Glutamatergic neuron (in vitro differentiated cells): ENCODE measurements around the gene CDH23. TPM values are rescaled to one million over a fixed set of nuclear protein-coding genes. Genes with fewer than 3 reads are reported as not detected.
A peak's percentile ranks its signal among the peaks of the same experiment; 100 is the strongest.

Experiments
- DNase-seq: peaks from one replicate; pipeline ENCODE4 v3.0.0; 2022
- H3K27ac Mint-ChIP-seq: one replicate; pipeline ENCODE4 v1.8.0; 2020; ENCODE audit warnings: mild to moderate bottlenecking, mixed read lengths, inconsistent platforms; ENCODE audit not compliant: unreplicated experiment
- H3K27me3 Mint-ChIP-seq: one replicate; pipeline ENCODE4 v1.8.0; 2020; ENCODE audit warnings: mild to moderate bottlenecking, moderate library complexity, mixed read lengths, inconsistent platforms; ENCODE audit not compliant: unreplicated experiment
- H3K36me3 Mint-ChIP-seq: one replicate; pipeline ENCODE4 v1.8.0; 2020; ENCODE audit warnings: mild to moderate bottlenecking, mixed read lengths, inconsistent platforms; ENCODE audit not compliant: unreplicated experiment
- H3K4me1 Mint-ChIP-seq: one replicate; pipeline ENCODE4 v1.8.0; 2020; ENCODE audit warnings: mild to moderate bottlenecking, low read depth, mixed read lengths, inconsistent platforms; ENCODE audit not compliant: unreplicated experiment
- H3K4me3 Mint-ChIP-seq: one replicate; pipeline ENCODE4 v1.8.0; 2020; ENCODE audit warnings: mild to moderate bottlenecking, mixed read lengths, inconsistent platforms; ENCODE audit not compliant: unreplicated experiment
- H3K9me3 Mint-ChIP-seq: one replicate; pipeline ENCODE4 v1.8.0; 2020; ENCODE audit warnings: mild to moderate bottlenecking, moderate library complexity, mixed read lengths, inconsistent platforms; ENCODE audit not compliant: unreplicated experiment
- total RNA-seq: library from RNA; stranded (reverse); fragmentation: NEBNext Ultra II Directional; extraction: Animal tissue kit (Norgen Biotek cat#: 25700); gene quantifications from one replicate; pipeline ENCODE4 v1.2.1, GENCODE V29; 2021; ENCODE audit not compliant: unreplicated experiment
- TF ChIP-seq, protein P1 (sequence below): fragments of 200-600 bp; sonication (generic); IDR thresholded peaks from one replicate; pipeline ENCODE4 v1.5.0; 2021; ENCODE audit not compliant: partially characterized antibody, unreplicated experiment

Gene CDH23
- total RNA-seq, 1 donor from 2014 or later, result 2.0 TPM

DNA sequence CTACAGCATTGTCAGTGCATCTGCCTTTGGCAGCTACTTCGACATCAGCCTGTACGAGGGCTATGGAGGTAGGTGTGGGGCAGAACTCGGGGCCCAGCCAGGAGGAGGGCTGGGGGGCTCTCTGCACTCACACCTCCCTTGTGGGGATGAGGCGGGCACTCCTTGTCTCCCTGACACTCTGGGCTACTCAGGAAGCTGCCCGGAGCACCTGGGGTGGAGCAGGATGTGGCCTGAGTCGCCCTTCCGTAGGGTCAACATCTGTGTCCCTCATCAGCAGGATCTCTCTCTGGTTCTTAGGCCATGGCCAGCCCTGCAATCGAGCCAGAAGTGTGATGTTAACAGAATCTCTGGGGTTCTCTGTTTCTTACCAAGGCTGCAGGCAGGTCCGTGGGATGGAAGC lies 282.7 kb downstream of the CDH23 start:
- DNase-seq, result no peak
- no peaks in the 10 kb centered on the region for H3K9me3 Mint-ChIP-seq
- H3K4me3 Mint-ChIP-seq, result no peak overlapping the region
- H3K4me1 Mint-ChIP-seq, result peaks cover 8% of the 10 kb centered on the region
- no peaks in the 10 kb centered on the region for H3K36me3 Mint-ChIP-seq
- H3K27ac Mint-ChIP-seq, result no peak overlapping the region
- peaks cover 7% of the 10 kb centered on the region for H3K27me3 Mint-ChIP-seq
- TF ChIP-seq, protein P1, sequence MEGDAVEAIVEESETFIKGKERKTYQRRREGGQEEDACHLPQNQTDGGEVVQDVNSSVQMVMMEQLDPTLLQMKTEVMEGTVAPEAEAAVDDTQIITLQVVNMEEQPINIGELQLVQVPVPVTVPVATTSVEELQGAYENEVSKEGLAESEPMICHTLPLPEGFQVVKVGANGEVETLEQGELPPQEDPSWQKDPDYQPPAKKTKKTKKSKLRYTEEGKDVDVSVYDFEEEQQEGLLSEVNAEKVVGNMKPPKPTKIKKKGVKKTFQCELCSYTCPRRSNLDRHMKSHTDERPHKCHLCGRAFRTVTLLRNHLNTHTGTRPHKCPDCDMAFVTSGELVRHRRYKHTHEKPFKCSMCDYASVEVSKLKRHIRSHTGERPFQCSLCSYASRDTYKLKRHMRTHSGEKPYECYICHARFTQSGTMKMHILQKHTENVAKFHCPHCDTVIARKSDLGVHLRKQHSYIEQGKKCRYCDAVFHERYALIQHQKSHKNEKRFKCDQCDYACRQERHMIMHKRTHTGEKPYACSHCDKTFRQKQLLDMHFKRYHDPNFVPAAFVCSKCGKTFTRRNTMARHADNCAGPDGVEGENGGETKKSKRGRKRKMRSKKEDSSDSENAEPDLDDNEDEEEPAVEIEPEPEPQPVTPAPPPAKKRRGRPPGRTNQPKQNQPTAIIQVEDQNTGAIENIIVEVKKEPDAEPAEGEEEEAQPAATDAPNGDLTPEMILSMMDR, result no peak

DNA sequence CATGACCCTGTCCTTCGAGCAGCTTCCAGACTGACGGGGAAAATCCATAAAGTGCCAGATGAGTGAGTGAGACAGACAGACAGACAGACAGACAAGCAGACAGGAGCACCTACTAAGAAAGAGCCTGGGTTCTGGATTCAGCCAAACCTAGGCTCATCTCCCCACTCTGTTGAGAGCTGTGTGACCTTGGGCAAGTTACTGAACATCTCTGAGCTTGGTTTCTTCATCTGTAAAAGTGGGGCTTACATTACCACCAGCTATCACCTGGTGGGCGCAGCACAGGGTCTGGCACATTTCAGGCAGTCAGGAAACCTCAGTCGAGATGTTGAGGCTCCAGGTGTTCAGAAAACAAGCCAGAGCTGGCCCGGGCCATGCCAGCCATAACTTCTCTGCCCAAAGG lies 285.3 kb downstream of the CDH23 start:
- H3K9me3 Mint-ChIP-seq, result no peaks in the 10 kb centered on the region
- no peak for DNase-seq
- peaks cover 8% of the 10 kb centered on the region for H3K27me3 Mint-ChIP-seq
- H3K27ac Mint-ChIP-seq, result no peak overlapping the region
- TF ChIP-seq, protein P1, result no peak
- H3K4me1 Mint-ChIP-seq, result peaks cover 13% of the 10 kb centered on the region
- no peaks in the 10 kb centered on the region for H3K36me3 Mint-ChIP-seq
- no peak overlapping the region for H3K4me3 Mint-ChIP-seq

DNA sequence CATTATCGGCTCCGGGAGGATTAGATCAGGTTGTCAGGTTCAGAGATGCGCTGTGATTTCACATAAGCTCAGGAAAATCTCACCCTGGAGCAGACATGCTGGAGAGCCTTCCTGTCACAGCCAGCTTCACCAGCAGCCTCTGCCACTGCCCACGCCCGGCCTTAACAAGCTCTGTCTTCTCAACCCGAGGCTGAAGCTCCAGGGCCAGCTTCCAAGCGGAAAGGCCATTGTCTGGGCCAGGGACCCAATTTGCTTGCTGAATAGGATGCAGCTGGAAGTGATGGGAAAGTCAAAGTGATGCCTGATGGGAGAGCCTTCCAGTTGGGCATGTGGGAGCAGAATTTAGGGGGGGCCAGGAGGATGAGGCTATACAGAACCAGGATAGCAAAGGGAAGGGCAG lies 286.6 kb downstream of the CDH23 start:
- H3K27me3 Mint-ChIP-seq, result peaks cover 12% of the 10 kb centered on the region
- no peaks in the 10 kb centered on the region for H3K9me3 Mint-ChIP-seq
- peaks cover 4% of the 10 kb centered on the region for H3K36me3 Mint-ChIP-seq
- H3K4me1 Mint-ChIP-seq, result peaks cover 11% of the 10 kb centered on the region
- TF ChIP-seq, protein P1, result no peak
- DNase-seq, result no peak
- no peak overlapping the region for H3K27ac Mint-ChIP-seq
- H3K4me3 Mint-ChIP-seq, result peak overlapping the region; percentile 30

DNA sequence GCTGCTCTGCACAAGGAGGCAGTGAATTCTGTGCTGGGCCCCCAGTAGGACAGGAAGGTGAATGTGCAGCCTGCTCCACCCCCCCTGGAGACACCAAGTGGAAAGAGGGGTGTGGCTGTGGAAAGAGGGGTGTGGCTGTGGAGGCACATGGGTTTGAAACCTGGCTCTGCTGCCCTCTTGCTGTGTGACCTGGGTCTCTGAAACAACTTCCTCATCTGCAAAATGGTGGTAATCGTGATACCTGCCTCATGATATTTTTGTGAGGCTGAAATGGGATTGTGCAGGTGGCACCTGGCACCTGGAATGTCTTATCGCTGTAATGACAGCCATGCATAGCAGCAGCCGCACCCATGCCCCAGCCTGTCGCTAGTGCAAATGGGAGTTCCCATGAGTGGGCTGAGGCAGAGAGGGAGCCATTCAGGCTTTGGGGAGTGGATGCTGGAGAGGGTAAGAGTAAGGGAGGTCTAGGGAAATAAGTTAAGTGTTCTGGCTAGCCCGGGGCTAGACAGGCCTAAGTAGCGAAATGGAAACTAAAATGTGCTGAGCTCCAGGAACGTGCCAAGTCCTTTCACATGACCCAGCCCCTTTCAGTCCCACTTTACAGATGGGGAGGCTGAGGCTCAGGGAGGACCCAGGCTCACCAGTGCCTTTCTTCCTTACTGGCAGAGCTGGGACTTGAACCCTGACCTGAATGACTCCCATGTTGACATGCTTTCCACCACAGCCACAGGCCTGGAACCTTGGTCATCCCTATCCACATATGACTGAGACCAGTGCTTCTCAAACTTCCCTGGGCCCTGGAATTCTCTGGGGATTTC lies 287.8 kb downstream of the CDH23 start:
- H3K9me3 Mint-ChIP-seq, result no peaks in the 10 kb centered on the region
- no peak overlapping the region for H3K27ac Mint-ChIP-seq
- no peak overlapping the region for H3K4me3 Mint-ChIP-seq
- H3K27me3 Mint-ChIP-seq, result peaks cover 12% of the 10 kb centered on the region
- H3K4me1 Mint-ChIP-seq, result peaks cover 11% of the 10 kb centered on the region
- TF ChIP-seq, protein P1, result no peak
- DNase-seq, result no peak
- peaks cover 5% of the 10 kb centered on the region for H3K36me3 Mint-ChIP-seq

DNA sequence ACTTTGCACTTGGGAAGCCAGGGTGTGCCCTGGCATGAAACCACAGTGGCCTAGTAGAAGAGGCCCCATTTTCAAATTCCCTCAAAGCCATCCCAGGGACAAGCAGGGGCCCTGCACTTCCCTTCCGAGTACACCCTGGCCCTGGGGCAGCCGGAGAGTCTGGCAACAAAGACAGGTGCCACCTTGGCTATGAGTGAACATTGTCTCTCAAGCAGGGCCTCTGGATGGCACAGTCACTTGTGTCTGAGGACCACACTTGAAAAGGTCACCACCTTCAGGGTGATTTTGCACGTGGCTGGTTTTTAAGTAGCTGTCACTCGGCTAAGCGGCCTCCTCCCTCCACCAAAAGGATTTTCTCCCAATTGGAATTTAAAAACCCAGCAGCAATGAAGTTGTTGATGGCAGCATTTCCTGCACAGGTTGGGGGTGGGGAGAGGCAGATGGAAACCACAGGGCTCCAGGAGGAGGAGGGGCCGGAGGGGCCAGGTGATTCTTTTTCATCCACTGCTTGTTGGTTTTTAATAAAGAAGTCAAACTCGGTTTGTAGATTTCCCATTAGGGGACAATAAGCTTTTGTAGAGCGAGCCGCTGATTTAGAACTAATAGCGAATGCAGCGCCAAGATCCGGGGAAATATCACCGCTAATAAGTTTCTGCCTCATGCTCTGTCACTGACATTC lies 289.0 kb downstream of the CDH23 start:
- Mint-ChIP-seq H3K4me1 (peaks cover 11% of the 10 kb centered on the region), H3K4me3 (no peak overlapping the region), H3K36me3 (peaks cover 5% of the 10 kb centered on the region), H3K9me3 (no peaks in the 10 kb centered on the region), H3K27ac (no peak overlapping the region), H3K27me3 (peaks cover 12% of the 10 kb centered on the region)
- DNase-seq, result no peak
- TF ChIP-seq, protein P1, result no peak
